RPMI7951 (cell line): ENCODE results near the gene KCTD21. TPM values are rescaled to one million over a fixed set of nuclear protein-coding genes. Genes with fewer than 3 reads are reported as not detected.
A peak's percentile ranks its signal among the peaks of the same experiment; 100 is the strongest.
"Not testable (repeated sequence)": the region's sequence is repeated elsewhere in the genome, so short reads cannot be mapped to it uniquely, and the experiment has no call there.

Experiments
- DNase-seq: peaks from one replicate; pipeline ENCODE4 v3.0.0-alpha.2; 2012; ENCODE audit warnings: low read depth
- total RNA-seq: library from RNA; depleted of rRNA; stranded (reverse); fragments of >200 nt; shearing (Covaris generic); gene quantifications from 2 replicates; pipeline ENCODE4 v1.2.3, GENCODE V29; 2014; rRNA removed

The KCTD21 gene, protein sequence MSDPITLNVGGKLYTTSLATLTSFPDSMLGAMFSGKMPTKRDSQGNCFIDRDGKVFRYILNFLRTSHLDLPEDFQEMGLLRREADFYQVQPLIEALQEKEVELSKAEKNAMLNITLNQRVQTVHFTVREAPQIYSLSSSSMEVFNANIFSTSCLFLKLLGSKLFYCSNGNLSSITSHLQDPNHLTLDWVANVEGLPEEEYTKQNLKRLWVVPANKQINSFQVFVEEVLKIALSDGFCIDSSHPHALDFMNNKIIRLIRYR
- total RNA-seq, result 6.8 and 10.9 TPM in 2 replicates

DNA sequence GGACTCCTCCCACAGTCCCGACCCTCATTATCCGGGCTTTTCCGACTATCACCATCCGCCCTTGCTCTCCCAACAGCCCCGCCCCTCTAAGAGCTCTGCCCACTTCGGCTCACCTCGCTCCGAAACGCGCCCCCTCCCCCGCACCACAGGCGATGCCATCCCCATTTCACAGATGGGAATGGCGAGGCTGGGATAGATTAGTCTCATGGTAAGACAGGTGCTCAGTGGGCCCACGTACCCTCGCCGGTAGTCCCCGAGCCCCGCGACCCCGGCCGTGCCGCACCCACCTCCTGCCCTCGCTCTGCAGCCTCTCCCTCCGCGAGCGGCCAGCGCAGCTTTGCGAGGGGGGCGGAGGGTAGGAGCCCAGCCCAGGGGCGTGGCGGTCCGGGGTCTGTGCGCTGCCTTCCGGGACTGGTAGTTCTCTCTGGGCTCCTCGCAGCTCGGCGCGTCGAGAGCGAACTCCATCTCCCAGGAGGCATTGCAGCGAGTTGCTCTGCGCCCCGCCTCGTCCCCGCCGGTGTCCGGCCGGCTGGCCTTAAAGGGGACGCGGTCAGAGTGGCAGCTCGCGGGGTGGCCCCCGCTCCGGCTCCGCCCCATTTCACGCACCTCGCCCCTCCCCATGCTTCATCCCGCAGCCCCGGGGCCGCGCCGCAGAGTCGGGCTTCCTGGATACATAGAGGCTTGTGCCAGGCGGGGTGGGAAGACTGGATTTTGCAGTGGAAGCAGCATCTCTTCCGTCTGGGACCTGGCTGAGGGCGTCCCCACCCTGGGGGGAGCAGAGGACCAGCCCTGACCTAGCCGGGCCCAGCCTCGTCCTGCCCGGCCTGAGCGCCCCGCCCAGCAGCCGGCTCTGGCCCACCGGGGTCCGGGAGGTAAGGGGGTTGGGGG lies at the start of gene KCTD21, which contains the start of gene USP35:
Gene KCTD21 (minus strand): TSS at position 341 of the 888 bp plus-strand sequence. CDS start 14,072 bp downstream, outside the sequence.
Gene USP35 (plus strand): TSS at position 634 of the 888 bp plus-strand sequence. CDS start 7,327 bp downstream, outside the sequence.
- DNase-seq, result peak; percentile 97

DNA sequence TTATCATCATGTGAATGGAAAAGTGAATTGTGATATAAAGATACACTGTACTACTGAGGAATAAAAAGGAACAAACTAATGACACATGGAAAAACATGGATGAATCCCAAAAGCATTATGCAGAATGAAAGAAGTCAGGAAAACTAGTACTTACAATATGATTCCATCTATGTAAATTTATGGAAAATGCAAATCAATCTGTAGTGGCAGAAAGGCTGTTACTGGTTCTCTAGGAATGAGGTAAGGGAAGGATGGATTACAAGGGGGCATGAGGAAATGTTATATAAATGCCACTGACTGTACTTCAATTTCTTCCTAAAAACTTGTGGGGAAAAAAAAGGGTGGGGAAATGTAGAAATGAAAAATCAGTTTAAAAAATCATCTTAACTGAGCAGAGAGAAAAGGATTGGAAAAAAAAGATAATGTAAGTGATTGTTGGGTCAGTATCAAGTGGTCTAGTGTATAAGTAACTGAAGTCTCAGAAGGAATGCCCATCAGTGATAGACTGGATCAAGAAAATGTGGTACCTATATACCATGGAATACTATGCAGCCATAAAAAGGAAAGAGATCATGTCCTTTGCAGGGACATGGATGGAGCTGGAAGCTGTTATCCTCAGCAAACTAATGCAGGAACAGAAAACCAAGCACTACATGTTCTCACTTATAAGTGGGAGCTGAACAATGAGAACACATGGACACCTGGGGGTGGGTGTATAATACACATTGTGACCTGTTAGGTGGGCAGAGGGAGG lies 49.0 kb upstream of the KCTD21 start:
- no peak for DNase-seq

DNA sequence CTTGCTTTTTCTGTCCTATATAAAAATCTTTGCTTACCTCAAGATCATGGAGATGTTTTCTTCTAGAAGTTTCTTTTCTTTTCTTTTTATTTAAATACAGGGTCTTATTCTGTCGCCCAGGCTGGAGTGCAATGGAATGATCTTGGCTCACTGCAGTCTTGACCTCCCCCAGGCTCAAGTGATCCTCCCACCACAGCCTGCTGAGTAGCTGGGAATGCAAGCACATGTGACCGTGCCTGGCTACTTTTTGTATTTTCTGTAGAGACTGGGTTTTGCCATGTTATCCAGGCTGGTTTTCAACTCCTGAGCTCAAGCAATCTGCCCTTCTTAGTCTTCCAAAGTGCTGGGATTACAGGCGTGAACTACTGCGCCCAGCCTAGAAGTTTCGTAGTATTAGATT lies 45.6 kb upstream of the KCTD21 start:
- no peak for DNase-seq

DNA sequence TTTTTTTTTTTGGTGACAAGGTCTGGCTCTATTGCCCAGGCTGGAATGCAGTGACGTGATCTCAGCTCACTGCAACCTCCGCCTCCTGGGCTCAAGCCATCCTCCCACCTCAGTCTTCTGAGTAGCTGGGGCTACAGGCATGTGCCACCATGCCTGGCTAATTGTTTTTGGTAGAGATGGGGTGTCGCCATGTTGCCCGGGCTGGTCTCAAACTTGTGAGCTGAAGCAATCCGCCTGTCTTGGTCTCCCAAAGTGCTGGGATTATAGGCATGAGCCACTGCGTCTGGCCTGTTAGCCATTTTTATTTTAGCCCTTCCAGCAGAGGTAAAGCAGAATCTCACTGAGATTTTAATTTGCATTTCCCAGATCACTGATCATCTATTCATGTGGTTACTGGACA lies 44.6 kb upstream of the KCTD21 start:
- not testable (repeated sequence) for DNase-seq

DNA sequence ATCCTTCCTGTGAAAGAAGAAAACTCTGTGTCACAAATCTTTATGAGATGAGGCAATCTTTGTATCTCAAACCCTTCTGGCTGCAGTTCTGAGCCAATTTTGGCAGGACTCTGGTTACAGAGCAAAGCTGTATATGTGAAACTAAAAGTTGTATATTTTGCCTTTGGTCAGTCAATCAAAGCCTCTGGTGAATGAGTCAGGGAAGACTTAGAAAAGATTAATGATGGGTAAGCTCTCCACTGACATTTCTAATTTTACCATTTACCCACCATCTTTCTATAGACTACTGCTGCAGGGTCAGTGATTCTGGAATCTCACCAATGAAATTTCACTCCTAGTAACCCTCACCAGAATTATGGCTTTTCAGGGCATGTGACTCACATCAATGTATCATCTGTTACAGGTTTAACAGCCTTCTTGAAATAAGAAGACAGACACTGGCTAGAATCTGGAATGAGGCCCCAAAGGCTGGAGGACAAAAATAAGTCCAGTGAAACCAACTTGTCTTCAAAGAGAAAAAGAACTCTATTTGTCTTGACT lies 43.6 kb upstream of the KCTD21 start:
- DNase-seq, result peak; percentile 94

DNA sequence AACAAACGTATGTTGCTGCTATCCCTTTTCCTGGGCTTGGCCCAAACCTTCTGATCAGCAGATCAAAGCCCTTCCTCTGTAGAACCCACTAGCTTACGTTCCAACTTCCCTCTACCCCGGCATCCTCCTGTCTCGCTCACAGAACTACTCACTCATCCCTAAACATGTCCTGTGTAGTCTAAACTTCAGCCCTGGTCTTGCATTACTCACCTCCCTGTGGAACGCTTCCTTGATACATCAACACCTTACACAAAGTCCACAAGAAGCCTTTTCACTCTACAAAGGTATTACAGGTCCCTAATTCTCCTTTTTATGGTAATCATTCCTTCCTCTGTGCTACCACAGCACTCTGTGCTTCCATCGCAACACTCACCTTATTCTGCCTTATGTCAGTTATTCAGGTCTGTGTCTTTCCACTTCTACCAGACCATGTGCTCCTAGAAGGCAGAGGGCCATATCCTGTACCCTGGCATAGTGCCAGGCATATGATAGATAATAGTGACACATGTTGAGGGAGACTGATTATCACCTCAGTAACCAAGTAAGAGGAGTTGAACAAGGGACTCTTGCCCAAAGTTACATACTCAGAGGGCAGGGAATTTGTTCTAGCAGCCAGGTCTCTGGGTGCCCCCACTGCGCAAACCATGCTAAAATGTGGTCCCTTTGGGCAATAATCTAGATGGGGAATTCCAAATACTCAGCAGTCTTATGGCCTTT lies 41.9 kb upstream of the KCTD21 start:
- no peak for DNase-seq

DNA sequence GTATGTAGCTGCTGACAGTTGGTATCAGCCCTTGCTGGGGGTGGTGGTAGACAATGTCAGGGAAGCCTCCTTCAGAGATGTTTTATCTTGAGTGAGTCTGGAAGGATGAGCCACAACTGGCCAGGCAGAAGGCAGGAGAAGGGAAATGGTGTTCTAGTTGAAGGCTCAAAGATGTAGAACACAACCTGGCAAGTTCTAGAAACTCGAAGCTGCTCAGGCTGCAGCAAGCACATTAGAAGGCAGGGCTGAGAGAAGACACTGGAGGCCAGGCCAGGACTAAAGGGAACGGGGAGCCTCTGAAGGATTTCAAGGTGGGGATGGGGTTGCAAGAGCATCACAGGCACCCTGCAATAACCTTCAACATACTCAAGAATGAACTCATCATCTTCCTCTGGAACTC lies 40.7 kb upstream of the KCTD21 start:
- DNase-seq, result no peak

DNA sequence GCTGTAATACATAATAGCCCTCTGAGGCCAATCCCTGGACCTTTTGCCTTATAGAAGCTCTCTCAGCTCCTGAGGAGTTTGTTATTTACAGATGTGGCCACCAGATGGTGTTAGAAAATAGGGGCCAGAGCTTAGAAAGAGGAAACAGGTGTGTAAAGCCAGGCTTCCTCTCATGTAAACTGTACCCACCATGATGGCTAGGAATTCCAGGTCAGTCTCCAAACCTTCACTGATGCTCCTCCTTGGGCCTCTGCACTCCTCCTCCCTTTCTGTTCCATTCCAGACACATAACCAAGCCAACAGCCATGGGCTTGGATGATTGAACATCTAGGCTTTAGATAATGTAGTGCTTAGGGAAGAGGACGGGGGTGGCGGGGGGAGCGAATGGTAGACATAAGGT lies 40.0 kb upstream of the KCTD21 start:
- DNase-seq, result peak; percentile 56

DNA sequence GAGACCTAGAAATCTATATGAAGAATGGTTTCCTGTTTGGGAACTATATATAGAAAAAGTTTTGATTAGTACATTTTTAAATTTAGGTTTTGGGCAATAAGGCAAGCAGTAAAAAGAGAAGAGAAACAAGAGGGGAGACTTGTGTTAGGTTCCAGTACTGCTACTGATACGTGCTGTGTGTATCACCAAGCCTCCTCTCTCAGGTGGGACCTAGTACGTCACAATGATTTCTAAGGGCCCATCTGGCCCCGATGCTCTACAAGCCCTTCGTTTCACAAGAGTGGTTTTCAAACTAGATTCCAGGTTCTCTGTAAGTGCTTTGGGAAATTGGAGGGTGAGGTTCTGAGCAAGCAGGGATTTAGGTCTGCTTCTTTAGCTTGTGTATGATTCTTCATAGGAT lies 39.5 kb upstream of the KCTD21 start:
- DNase-seq, result no peak

DNA sequence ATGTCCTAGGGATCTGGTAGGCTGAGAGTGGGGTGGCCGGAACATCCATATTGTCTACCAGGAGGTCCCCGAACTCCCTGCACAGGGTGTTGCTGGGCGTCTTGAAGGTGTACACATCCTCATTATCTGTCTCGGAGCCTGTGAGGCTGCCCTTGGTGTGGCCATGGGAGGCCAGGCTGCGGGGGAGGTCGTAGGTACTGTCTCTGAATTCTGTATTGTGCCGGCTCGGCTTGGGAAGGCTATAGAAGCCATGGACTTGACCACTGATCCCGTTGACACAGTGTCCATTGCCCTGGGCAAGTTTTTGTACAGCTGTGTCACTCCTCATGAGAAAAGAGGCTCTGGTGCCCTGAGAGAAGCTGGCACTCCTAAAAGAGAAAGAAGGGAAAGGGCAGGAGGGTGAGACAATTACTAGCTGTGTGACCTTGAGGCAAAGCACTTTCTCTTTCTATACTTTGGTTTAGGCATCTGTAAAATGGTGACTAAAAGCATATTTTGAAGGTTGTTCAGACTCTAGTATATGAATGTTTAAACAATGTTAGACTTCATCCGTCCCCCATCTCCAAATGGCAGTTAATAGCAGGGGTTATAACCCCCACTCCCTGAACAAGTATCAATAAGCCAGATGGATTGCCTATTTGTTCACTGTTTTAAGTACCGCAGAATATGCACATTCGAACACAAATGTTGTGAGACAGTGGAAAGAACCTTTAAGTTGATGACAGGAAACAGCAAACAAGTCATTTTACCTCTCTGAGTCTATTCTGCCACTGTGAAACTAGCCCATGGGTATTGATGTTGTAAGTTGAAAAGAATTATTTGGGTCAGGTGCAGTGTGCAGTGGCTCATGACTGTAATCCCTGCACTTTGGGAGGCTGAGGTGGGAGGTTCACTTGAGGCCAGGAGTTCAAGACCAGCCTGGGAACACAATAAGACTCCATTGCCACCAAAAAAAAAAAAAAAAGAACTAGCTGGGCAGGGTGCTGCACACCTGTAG lies 38.6 kb upstream of the KCTD21 start:
- peak; percentile 59 for DNase-seq

DNA sequence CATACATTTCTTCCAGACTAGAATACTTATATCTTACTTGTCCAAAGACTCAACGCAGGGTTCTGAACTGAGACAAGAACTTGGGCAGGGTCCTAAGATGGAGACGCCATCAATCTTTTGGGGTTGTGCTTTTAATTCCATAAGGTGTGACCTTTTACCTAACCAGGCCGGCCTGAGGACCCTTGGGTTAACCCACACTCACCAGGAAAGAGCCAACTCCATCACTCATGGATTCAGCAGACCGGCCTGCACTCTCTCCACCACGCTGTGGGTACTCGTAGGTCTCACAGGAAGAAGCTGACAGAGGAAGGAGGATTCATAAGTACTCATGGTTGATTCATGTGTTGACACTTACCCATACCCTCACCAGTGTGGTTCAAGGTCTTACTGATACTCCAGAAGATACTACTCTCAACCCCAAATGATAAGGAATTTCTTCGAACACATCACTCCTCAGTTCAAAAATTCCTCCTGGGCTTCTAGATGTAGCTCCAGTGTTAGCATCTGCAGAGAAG lies 36.5 kb upstream of the KCTD21 start:
- DNase-seq, result no peak

DNA sequence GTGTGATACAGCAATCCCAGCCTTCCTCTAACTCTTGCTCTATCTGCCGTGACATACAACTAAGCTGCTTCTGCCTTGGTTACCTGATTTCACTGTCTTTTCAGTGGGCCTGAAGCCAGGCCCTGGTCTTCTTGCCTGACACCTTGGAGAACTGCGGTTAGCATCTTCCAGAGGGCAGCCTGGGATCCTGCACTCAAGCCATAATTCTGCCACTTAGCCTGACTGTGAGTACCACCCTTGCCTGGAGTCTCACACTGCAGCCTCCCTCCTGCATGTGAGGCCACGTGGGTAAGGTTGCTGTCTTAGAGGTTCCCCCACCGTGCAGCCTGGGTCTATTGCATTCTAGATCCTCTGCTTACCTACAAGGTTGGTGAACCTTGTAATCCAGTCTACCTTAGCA lies 36.1 kb upstream of the KCTD21 start:
- no peak for DNase-seq

DNA sequence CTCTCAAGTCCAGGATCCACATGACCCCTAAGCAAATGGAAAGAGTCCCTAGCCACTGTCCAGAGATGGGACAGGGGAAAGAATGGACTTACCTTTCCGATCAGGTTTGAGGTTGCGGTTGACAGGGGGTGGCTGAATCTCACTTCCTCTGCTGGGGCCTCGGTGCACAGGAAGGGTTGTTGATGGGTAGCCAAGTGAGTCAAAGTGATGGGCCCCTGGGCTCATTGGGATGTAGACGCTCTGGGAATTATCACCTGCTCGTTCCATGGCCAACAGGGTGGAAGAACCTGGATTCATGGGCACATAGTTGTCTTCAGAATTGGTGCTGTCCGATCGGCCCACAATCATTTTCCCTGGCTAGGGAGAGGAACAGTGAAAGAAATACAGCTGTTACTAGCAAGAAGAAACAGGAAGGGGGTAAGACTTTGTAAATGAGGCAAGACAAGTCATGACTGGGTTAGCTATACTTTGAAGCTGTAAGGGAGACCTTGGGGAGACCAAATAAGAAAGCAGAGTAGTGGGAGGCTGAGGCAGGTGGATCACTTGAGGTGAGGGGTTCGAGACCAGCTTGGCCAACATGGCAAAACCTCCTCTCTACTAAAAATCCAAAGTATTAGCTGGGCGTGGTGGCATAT lies 35.0 kb upstream of the KCTD21 start:
- no peak for DNase-seq

DNA sequence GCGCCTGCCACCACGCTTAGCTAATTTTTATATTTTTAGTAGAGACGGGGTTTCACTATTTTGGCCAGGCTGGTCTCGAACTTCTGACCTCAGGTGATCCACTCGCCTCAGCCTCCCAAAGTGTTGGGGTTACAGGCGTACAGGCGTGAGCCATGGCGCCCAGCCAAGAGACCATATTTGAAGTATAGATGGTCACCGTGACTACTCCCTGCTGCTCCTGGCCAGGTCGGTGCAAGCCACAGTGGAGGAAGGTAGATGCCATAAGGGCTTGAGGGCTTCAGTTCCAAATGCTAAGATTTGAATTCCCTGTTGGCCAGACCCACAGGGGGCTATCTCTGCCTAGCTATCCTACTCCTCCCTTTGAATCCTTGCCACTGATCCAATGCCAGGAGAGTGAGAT lies 34.3 kb upstream of the KCTD21 start:
- not testable (repeated sequence) for DNase-seq

DNA sequence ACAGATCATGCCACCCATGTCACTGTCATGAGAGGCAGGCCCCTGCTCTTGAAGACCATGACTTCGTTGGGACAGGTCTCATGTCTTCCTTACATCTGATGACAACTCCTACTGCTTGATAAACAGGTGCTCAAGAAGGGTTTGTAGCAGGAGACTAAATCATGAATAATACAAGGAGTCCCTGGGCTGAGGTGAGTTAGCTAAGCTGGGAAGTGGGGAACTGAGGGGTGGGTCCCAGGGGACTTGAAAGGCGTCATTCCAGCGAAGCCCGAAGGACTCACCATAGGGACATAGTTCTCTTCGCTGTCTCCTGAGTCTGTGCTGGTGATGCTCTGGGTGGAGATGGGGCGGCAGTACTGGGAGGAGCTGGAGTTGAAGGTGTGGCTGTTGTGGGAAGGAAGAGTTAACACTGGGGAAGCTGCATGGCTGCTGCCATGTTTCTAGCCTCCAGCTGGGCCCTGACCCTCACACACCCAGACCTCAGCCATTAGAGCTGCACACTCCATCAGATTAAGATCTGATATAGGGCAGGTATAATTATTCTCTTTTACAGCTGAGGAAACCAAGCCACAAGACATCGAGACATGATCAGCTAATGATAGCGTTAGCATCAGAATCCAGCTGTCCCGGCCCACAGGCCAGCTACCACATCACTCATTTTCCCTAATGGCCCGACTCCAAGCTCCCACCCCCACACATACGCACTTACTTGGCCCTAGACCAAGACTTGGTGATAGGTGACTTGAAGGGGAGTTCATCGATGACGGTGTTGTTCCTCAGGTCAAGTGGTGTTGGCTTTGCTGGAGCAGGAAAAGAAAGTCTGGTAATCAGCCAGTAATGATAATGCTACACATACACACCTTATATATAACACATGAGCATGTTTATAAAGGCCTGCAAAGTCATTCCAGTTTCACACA lies 33.2 kb upstream of the KCTD21 start:
- DNase-seq, result no peak

DNA sequence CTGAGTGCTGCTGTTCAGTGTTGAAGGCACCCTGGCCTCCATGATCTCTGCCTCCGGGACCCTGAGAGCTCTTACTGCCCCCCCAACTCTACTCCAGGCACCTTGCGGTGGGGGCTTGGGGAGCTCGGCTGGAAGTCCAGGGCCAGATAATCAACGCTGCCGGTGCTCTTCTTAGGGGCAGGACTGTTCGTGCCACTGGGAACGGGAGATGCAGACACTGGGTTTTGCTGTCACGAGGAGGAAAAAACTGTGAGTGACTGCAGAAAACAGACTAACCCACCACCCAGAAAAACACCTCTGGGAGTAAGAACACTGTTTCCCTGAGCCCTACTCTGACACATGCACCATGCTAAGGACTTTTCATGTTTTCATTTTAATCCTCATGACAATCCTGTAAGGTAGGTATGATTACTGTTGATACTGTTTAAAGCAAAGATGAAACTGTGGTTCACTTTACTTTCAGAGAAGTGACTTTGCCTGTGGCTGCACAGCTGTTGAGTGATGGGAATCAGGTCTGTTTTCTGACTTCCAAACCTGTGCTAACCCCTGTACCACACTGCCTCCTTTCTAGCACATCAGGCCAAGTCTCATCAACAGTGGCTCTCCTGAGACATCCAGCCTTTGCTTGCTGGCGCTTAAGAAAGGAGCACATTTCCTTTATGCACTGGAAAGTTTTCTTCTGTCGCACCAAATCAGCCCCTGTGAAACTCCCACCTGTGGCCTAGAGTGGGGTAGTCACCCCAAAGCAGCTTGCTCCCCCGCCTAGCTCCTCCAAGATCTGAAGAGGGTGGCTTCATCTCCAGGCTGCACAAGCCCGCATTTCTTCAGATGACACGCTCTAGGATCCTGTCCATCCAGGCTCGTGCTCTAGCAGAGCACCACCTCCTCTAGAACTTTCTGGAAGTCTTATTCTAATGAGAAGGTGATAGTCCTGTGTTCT lies 32.1 kb upstream of the KCTD21 start:
- DNase-seq, result no peak
